Measurements from ENCODE around the gene PALM. TPM values are rescaled to one million over a fixed set of nuclear protein-coding genes. Genes with fewer than 3 reads are reported as not detected.
A peak's percentile ranks its signal among the peaks of the same experiment; 100 is the strongest.

The PALM gene
- total and polyA plus RNA-seq, 9 of the 15 experiments (the other 6 are each of a cell fraction or from before 2014, with no cell fraction given): 0.04 to 6.6 (median 1.7) TPM

GRCh38 chr19:695352-695949 lies 13.3 kb upstream of the PALM start, which contains the start of gene PRSS57 (continued):
- no peak for TF ChIP-seq NR2C1 (IDR thresholded peaks at IDR 0.05)
- no peak for TF ChIP-seq NR2C1 (tag; IDR thresholded peaks at IDR 0.05)
- no peak for TF ChIP-seq HMG20B (CRISPR knock-in tag; IDR thresholded peaks at IDR 0.05)
- no peak for TF ChIP-seq STAT6 (CRISPR knock-in tag; IDR thresholded peaks at IDR 0.05)
- no peak for TF ChIP-seq MLX (CRISPR knock-in tag; conservative IDR thresholded peaks at IDR 0.05)
- TF ChIP-seq BCOR (IDR thresholded peaks at IDR 0.05): peak; percentile 78; the same call in 1 of the 2 replicates
- TF ChIP-seq, protein P1, sequence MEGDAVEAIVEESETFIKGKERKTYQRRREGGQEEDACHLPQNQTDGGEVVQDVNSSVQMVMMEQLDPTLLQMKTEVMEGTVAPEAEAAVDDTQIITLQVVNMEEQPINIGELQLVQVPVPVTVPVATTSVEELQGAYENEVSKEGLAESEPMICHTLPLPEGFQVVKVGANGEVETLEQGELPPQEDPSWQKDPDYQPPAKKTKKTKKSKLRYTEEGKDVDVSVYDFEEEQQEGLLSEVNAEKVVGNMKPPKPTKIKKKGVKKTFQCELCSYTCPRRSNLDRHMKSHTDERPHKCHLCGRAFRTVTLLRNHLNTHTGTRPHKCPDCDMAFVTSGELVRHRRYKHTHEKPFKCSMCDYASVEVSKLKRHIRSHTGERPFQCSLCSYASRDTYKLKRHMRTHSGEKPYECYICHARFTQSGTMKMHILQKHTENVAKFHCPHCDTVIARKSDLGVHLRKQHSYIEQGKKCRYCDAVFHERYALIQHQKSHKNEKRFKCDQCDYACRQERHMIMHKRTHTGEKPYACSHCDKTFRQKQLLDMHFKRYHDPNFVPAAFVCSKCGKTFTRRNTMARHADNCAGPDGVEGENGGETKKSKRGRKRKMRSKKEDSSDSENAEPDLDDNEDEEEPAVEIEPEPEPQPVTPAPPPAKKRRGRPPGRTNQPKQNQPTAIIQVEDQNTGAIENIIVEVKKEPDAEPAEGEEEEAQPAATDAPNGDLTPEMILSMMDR (IDR thresholded peaks at IDR 0.05 in 2 of 3, conservative IDR thresholded peaks at IDR 0.05 in 1 of 3; ENCODE audit: insufficient read depth in 2 of 3, low read depth in 1 of 3, low read length in 3 of 3): no peak
- TF ChIP-seq TRIM25 (IDR thresholded peaks at IDR 0.05; ENCODE audit: borderline replicate concordance): no peak
- no peak for TF ChIP-seq NR1H2 (CRISPR knock-in tag; IDR thresholded peaks at IDR 0.05)
- no peak for TF ChIP-seq CREB3 (tag; conservative IDR thresholded peaks at IDR 0.05; ENCODE audit: low read depth)
- TF ChIP-seq, protein P2, sequence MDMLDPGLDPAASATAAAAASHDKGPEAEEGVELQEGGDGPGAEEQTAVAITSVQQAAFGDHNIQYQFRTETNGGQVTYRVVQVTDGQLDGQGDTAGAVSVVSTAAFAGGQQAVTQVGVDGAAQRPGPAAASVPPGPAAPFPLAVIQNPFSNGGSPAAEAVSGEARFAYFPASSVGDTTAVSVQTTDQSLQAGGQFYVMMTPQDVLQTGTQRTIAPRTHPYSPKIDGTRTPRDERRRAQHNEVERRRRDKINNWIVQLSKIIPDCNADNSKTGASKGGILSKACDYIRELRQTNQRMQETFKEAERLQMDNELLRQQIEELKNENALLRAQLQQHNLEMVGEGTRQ (CRISPR knock-in tag; IDR thresholded peaks at IDR 0.05): no peak
- no peak for TF ChIP-seq ZBTB7A (IDR thresholded peaks at IDR 0.05; ENCODE audit: borderline replicate concordance, control insufficient read depth, low read depth, low read length)
- TF ChIP-seq POLR2A (conservative IDR thresholded peaks at IDR 0.05): no peak
- no peak for TF ChIP-seq TAF15 (IDR thresholded peaks at IDR 0.05; ENCODE audit: low read depth, low read length)
- no peak for TF ChIP-seq UBTF (IDR thresholded peaks at IDR 0.05; ENCODE audit: borderline replicate concordance in 1 of 2, low read depth in 2 of 2, low read length in 2 of 2)

Measured in K562 (cell line).